PC-9 (cell line): ENCODE results near the gene HHLA2. TPM values are rescaled to one million over a fixed set of nuclear protein-coding genes. Genes with fewer than 3 reads are reported as not detected.
A peak's percentile ranks its signal among the peaks of the same experiment; 100 is the strongest.

ENCODE experiments used
- BruUV-seq: library from RNA; stranded (reverse); fragments of 400-500 nt; replicated peaks from 2 replicates; lab custom pipeline; 2021; lab: Mats Ljungman, UMichigan
- CTCF ChIA-PET: fragments of 300-600 bp; sonication (Branson Sonifier 250); formaldehyde crosslinking; loops from one replicate; lab custom pipeline; 2022; ENCODE audit warnings: antibody characterized with exemption; lab: Charles Lee
- POLR2A ChIA-PET: fragments of 300-600 bp; sonication (Branson Sonifier 250); formaldehyde crosslinking; loops from one replicate; lab custom pipeline; 2022; ENCODE audit warnings: antibody characterized with exemption; ENCODE audit not compliant: unreplicated experiment; lab: Charles Lee
- DNase-seq, 2 experiments: peaks; one replicate each; pipeline versions ENCODE4 v3.0.0 to v3.0.0-alpha.2; 2015 to 2022; ENCODE audit warnings: mixed read lengths in 1 of 2
- H2AFZ ChIP-seq: fragments of 200-600 bp; sonication (generic); 2 replicates; pipeline ENCODE4 v1.8.1; 2017; ENCODE audit warnings: antibody characterized with exemption
- H3F3A ChIP-seq: fragments of 200-600 bp; sonication (generic); 2 replicates; pipeline ENCODE4 v1.8.1; 2017; ENCODE audit warnings: antibody characterized with exemption, mild to moderate bottlenecking, low read depth; ENCODE audit not compliant: insufficient read depth
- H3K27ac ChIP-seq: fragments of 200-600 bp; sonication (generic); 2 replicates; pipeline ENCODE4 v1.6.1; 2016; ENCODE audit warnings: mixed run types
- H3K27me3 ChIP-seq: fragments of 200-600 bp; sonication (generic); 2 replicates; pipeline ENCODE4 v1.6.1; 2016; ENCODE audit warnings: low read depth, mixed run types; ENCODE audit not compliant: insufficient read depth
- H3K36me3 ChIP-seq: fragments of 200-600 bp; sonication (generic); 2 replicates; pipeline ENCODE4 v1.6.1; 2016; ENCODE audit warnings: low read depth, mixed run types
- H3K4me1 ChIP-seq: fragments of 200-600 bp; sonication (generic); replicated peaks from 2 replicates; pipeline ENCODE4 v1.6.1; 2016; ENCODE audit warnings: mixed run types; ENCODE audit not compliant: insufficient read depth
- H3K4me2 ChIP-seq: fragments of 200-600 bp; sonication (generic); 2 replicates; pipeline ENCODE4 v1.6.1; 2017; ENCODE audit warnings: mixed run types
- H3K4me3 ChIP-seq: fragments of 200-600 bp; sonication (generic); 2 replicates; pipeline ENCODE4 v1.6.1; 2016; ENCODE audit warnings: mixed run types
- H3K79me2 ChIP-seq: fragments of 200-600 bp; sonication (generic); 2 replicates; pipeline ENCODE4 v1.6.1; 2017; ENCODE audit warnings: low read depth, mixed run types
- H3K9me2 ChIP-seq: fragments of 200-600 bp; sonication (generic); 2 replicates; pipeline ENCODE4 v1.8.1; 2017; ENCODE audit warnings: mild to moderate bottlenecking; ENCODE audit not compliant: insufficient read depth
- H3K9me3 ChIP-seq: fragments of 200-600 bp; sonication (generic); 2 replicates; pipeline ENCODE4 v1.8.1; 2016; ENCODE audit warnings: low read depth; ENCODE audit not compliant: insufficient read depth
- H4K20me1 ChIP-seq: fragments of 200-600 bp; sonication (generic); 2 replicates; pipeline ENCODE4 v1.8.1; 2017; ENCODE audit not compliant: insufficient read depth
- EZH2 ChIP-seq: fragments of 200-600 bp; sonication (generic); IDR thresholded peaks from 2 replicates; pipeline ENCODE4 v1.8.0; 2017; ENCODE audit warnings: antibody characterized with exemption, low read depth
- intact Hi-C: fragments of 100-400 bp; cut with micrococcal nuclease; formaldehyde crosslinking; loops from one replicate; pipeline ENCODE4 v1.10.0; 2022; ENCODE audit not compliant: unreplicated experiment
- total RNA-seq: library from RNA; stranded (reverse); gene quantifications from 2 replicates; pipeline ENCODE4 v1.2.3, GENCODE V29; 2021
- TF ChIP-seq, protein P1 (sequence below): fragments of 200-600 bp; sonication (generic); conservative IDR thresholded peaks from 2 replicates; pipeline ENCODE4 v1.6.1; 2017; ENCODE audit warnings: mixed run types, antibody characterized with exemption, mild to moderate bottlenecking, moderate library complexity

HHLA2 gene
- total RNA-seq, 1 experiment from 2014 or later: not detected

DNA sequence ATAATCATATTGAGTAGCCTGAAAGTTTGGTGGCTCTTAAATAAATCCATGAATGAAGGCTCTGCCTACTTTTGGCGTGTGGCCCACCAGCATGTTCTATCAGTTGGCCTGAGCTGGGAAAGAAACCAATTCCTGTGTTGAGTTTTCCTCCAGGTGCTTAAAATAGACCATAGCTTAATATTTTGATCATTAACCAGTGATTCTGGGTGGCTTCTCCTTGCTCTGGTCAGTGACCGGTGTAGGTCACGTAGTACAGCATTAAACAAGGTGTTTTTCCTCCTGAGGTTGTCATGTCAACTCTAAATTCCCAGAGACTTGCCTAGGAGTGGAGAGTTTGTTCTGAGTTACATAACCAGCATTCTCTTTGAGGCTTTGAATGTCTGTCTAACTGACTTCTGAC is 1.3 kb downstream of the HHLA2 start:
- no peak overlapping the region for H3K4me3 ChIP-seq
- no peaks in the 10 kb centered on the region for H3K4me1 ChIP-seq
- no peaks in the 10 kb centered on the region for H3K79me2 ChIP-seq
- no peaks in the 10 kb centered on the region for H3K36me3 ChIP-seq
- no peak overlapping the region for H2AFZ ChIP-seq
- no peak overlapping the region for H3K4me2 ChIP-seq
- no peaks in the 10 kb centered on the region for H3K9me3 ChIP-seq
- POLR2A ChIA-PET: no interaction called here
- BruUV-seq: no TSS peak
- intact Hi-C loops: no loop called here
- no peaks in the 10 kb centered on the region for H3F3A ChIP-seq
- DNase-seq: peak in 1 of 2 experiments; percentile 3
- H3K27me3 ChIP-seq: no peaks in the 10 kb centered on the region
- H4K20me1 ChIP-seq: no peaks in the 10 kb centered on the region
- no peak overlapping the region for H3K27ac ChIP-seq
- TF ChIP-seq, protein P1, sequence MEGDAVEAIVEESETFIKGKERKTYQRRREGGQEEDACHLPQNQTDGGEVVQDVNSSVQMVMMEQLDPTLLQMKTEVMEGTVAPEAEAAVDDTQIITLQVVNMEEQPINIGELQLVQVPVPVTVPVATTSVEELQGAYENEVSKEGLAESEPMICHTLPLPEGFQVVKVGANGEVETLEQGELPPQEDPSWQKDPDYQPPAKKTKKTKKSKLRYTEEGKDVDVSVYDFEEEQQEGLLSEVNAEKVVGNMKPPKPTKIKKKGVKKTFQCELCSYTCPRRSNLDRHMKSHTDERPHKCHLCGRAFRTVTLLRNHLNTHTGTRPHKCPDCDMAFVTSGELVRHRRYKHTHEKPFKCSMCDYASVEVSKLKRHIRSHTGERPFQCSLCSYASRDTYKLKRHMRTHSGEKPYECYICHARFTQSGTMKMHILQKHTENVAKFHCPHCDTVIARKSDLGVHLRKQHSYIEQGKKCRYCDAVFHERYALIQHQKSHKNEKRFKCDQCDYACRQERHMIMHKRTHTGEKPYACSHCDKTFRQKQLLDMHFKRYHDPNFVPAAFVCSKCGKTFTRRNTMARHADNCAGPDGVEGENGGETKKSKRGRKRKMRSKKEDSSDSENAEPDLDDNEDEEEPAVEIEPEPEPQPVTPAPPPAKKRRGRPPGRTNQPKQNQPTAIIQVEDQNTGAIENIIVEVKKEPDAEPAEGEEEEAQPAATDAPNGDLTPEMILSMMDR: no peak
- no peak for TF ChIP-seq EZH2
- CTCF ChIA-PET: no interaction called here
- no peaks in the 10 kb centered on the region for H3K9me2 ChIP-seq

DNA sequence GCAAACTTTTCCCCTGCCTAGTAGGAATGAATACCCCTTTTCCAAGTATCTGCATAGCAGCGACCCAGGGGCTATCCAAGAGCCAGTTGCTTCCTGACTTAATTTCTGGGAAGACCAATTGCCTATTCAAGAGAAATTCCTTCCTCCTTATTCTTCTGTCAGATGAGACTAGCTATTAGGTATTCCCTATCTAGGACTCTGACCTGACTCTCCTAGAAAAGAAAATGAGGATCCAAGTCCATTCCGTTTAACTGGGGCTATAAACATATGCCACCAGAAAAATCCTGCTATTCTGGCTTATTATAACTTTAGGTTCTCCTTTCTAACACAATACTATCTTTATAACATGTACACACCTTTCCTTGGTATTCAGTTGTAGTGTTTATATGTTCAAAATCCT is 1.7 kb downstream of the HHLA2 start:
- BruUV-seq: no TSS peak
- CTCF ChIA-PET: no interaction called here
- no peaks in the 10 kb centered on the region for H3K27me3 ChIP-seq
- H3K79me2 ChIP-seq: no peaks in the 10 kb centered on the region
- TF ChIP-seq, protein P1: no peak
- no peak for TF ChIP-seq EZH2
- POLR2A ChIA-PET: no interaction called here
- no peaks in the 10 kb centered on the region for H3K36me3 ChIP-seq
- H3K27ac ChIP-seq: no peak overlapping the region
- no peaks in the 10 kb centered on the region for H3K4me1 ChIP-seq
- no peak overlapping the region for H3K4me2 ChIP-seq
- no peaks in the 10 kb centered on the region for H3K9me2 ChIP-seq
- peak in 1 of 2 experiments; percentile 33 for DNase-seq
- no peaks in the 10 kb centered on the region for H4K20me1 ChIP-seq
- no peaks in the 10 kb centered on the region for H3F3A ChIP-seq
- no peak overlapping the region for H3K4me3 ChIP-seq
- H3K9me3 ChIP-seq: no peaks in the 10 kb centered on the region
- intact Hi-C loops: no loop called here
- H2AFZ ChIP-seq: no peak overlapping the region

DNA sequence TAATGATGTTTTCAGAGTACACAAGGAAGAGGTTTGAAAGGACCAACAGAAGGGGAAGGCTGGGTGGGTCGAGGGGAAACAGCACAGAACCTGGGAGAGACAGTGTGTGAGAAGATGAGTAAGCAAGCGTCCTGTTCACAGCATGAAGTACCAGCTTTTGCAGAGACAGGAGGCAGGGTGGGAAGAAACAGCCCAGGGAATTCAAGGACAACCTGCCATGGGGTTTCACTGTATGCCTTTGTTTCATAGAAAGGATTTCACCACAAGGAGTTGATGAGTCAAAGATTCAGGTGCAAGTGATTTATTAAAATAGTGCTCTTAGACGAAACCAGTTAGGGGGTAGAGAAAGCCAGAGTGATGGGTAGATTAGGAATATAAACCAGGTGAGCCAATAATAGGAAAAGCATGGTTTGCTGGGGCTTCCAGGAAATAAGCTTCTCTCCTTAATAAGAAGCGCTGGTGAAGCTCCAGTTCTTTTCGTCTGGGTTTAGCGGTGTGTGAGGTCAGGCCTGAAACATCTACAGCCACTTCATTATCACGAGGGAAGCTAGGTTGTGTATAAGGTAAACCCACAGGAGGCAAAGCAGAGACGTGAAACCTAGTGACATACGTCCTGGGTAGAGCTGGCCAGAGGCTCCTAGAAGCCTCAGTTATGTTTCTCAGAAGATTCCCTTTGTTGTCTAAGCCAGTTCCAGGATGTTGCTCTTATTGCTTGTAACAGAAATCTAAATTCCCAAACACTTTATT is 3.9 kb downstream of the HHLA2 start:
- no peaks in the 10 kb centered on the region for H3F3A ChIP-seq
- no peaks in the 10 kb centered on the region for H3K9me3 ChIP-seq
- no peaks in the 10 kb centered on the region for H4K20me1 ChIP-seq
- ChIA-PET CTCF (no interaction called here), POLR2A (no interaction called here)
- TF ChIP-seq, protein P1: no peak
- TF ChIP-seq EZH2: no peak
- BruUV-seq: no TSS peak
- DNase-seq: peak in 1 of 2 experiments; percentile 33
- no peak overlapping the region for H3K27ac ChIP-seq
- H3K27me3 ChIP-seq: no peaks in the 10 kb centered on the region
- no peak overlapping the region for H3K4me3 ChIP-seq
- no peaks in the 10 kb centered on the region for H3K9me2 ChIP-seq
- H3K4me1 ChIP-seq: no peaks in the 10 kb centered on the region
- no peak overlapping the region for H2AFZ ChIP-seq
- H3K4me2 ChIP-seq: no peak overlapping the region
- no peaks in the 10 kb centered on the region for H3K79me2 ChIP-seq
- H3K36me3 ChIP-seq: no peaks in the 10 kb centered on the region
- intact Hi-C loops: loop anchor here (10.0 kb wide), 1 partner anchor 145 kb away; no protein-coding TSS in a partner anchor
